Caco-2 (cell line): Measurements from ENCODE around the gene GNAQ. TPM values are rescaled to one million over a fixed set of nuclear protein-coding genes. Genes with fewer than 3 reads are reported as not detected.

Experiments used
- BruUV-seq: library from RNA; stranded (reverse); fragments of 400-500 nt; replicated peaks from 2 replicates; lab custom pipeline; 2021; lab: Mats Ljungman, UMichigan
- CTCF ChIA-PET: fragments of 300-600 bp; sonication (Branson Sonifier 250); formaldehyde crosslinking; loops from one replicate; lab custom pipeline; 2022; ENCODE audit warnings: antibody characterized with exemption; lab: Charles Lee
- POLR2A ChIA-PET: fragments of 300-600 bp; sonication (Branson Sonifier 250); formaldehyde crosslinking; loops from one replicate; lab custom pipeline; 2022; ENCODE audit warnings: antibody characterized with exemption; lab: Charles Lee
- DNase-seq, 2 experiments: peaks; one replicate each; pipeline versions ENCODE4 v3.0.0 to v3.0.0-alpha.2; 2020 to 2022
- H3K27me3 ChIP-seq: replicated peaks from 2 replicates; pipeline ENCODE4 v1.6.0; 2011; ENCODE audit warnings: low read length; ENCODE audit not compliant: control insufficient read depth, insufficient read depth
- H3K36me3 ChIP-seq: 2 replicates; pipeline ENCODE4 v1.5.1; 2011; ENCODE audit warnings: low read length; ENCODE audit not compliant: control insufficient read depth, insufficient read depth
- H3K4me1 ChIP-seq: fragments of 250-450 bp; sonication (Bioruptor Pico); 2 replicates; pipeline ENCODE4 v1.5.1; 2020; ENCODE audit warnings: mild to moderate bottlenecking
- H3K4me3 ChIP-seq: 2 replicates; pipeline ENCODE4 v1.5.1; 2011; ENCODE audit warnings: low read depth, mild to moderate bottlenecking, control low read depth, low read length
- H3K9me3 ChIP-seq: fragments of 250-450 bp; sonication (Bioruptor Pico); 2 replicates; pipeline ENCODE4 v1.5.1; 2020; ENCODE audit warnings: mild to moderate bottlenecking, moderate library complexity
- H3K27ac Mint-ChIP-seq: one replicate; pipeline ENCODE4 v1.8.0; 2022; ENCODE audit warnings: mixed read lengths; ENCODE audit not compliant: unreplicated experiment
- H3K27me3 Mint-ChIP-seq: one replicate; pipeline ENCODE4 v1.8.0; 2022; ENCODE audit warnings: mixed read lengths; ENCODE audit not compliant: insufficient read depth, unreplicated experiment
- H3K36me3 Mint-ChIP-seq: one replicate; pipeline ENCODE4 v1.8.0; 2022; ENCODE audit warnings: mild to moderate bottlenecking, mixed read lengths; ENCODE audit not compliant: insufficient read depth, unreplicated experiment
- H3K4me1 Mint-ChIP-seq: one replicate; pipeline ENCODE4 v1.8.0; 2022; ENCODE audit warnings: low read depth, mixed read lengths; ENCODE audit not compliant: unreplicated experiment
- H3K4me3 Mint-ChIP-seq: one replicate; pipeline ENCODE4 v1.8.0; 2022; ENCODE audit warnings: mild to moderate bottlenecking, moderate library complexity, mixed read lengths; ENCODE audit not compliant: unreplicated experiment
- H3K9me3 Mint-ChIP-seq: one replicate; pipeline ENCODE4 v1.8.0; 2022; ENCODE audit warnings: mixed read lengths; ENCODE audit not compliant: unreplicated experiment
- intact Hi-C: fragments of 100-400 bp; cut with micrococcal nuclease; formaldehyde crosslinking; loops from one replicate; pipeline ENCODE4 v1.10.0; 2022; ENCODE audit not compliant: unreplicated experiment
- total RNA-seq: library from RNA; stranded (reverse); gene quantifications from 2 replicates; pipeline ENCODE4 v1.2.3, GENCODE V29; 2022
- TF ChIP-seq, protein P1 (sequence below), 2 experiments: fragments of 200-600 bp in 1 of 2; IDR thresholded peaks; 1 replicate in 1 of 2; 2 replicates in 1 of 2; pipeline versions ENCODE4 v1.5.1 to v1.8.0; 2011 to 2022; ENCODE audit warnings: antibody characterized with exemption in 1 of 2, control low read depth in 1 of 2, inconsistent platforms in 1 of 2, low read depth in 1 of 2, low read length in 1 of 2, mild to moderate bottlenecking in 1 of 2, moderate library complexity in 1 of 2; ENCODE audit not compliant: insufficient read depth in 1 of 2, severe bottlenecking in 1 of 2, unreplicated experiment in 1 of 2

Gene GNAQ
- total RNA-seq, 1 experiment from 2014 or later = 10.1 TPM

DNA sequence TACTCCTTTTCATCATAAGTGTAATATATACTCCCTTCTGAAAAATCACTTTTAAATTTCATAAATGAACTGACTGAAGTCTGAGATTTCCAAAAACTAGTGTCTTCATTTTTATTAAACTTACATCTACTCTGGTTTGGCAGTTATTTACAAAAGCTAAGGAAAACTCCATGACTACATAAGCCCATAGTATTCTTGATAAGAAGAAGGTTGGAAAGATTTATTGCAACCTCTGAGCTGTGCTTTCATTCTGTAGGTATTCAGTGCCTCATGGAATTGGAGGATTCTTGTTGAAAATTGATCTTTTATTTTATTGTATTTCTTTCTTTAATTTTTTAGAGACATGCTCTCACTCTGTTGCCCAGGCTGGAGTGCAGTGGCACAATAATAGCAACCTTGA, 41.7 kb downstream of the GNAQ start:
- BruUV-seq = no TSS peak
- DNase-seq = no peak
- CTCF ChIA-PET = no interaction called here
- Mint-ChIP-seq H3K27me3 (no peaks in the 10 kb centered on the region), H3K9me3 (no peaks in the 10 kb centered on the region), H3K4me1 (no peaks in the 10 kb centered on the region), H3K4me3 (no peak overlapping the region), H3K36me3 (no peaks in the 10 kb centered on the region), H3K27ac (no peak overlapping the region)
- TF ChIP-seq, protein P1, sequence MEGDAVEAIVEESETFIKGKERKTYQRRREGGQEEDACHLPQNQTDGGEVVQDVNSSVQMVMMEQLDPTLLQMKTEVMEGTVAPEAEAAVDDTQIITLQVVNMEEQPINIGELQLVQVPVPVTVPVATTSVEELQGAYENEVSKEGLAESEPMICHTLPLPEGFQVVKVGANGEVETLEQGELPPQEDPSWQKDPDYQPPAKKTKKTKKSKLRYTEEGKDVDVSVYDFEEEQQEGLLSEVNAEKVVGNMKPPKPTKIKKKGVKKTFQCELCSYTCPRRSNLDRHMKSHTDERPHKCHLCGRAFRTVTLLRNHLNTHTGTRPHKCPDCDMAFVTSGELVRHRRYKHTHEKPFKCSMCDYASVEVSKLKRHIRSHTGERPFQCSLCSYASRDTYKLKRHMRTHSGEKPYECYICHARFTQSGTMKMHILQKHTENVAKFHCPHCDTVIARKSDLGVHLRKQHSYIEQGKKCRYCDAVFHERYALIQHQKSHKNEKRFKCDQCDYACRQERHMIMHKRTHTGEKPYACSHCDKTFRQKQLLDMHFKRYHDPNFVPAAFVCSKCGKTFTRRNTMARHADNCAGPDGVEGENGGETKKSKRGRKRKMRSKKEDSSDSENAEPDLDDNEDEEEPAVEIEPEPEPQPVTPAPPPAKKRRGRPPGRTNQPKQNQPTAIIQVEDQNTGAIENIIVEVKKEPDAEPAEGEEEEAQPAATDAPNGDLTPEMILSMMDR (IDR thresholded peaks at IDR 0.05; ENCODE audit: insufficient read depth in 1 of 2, low read depth in 1 of 2, low read length in 1 of 2, severe bottlenecking in 1 of 2, unreplicated experiment in 1 of 2) = no peak
- intact Hi-C loops = no loop called here
- Histone ChIP-seq H3K36me3 (no peaks in the 10 kb centered on the region), H3K9me3 (no peaks in the 10 kb centered on the region), H3K27me3 (no peaks in the 10 kb centered on the region), H3K4me1 (no peaks in the 10 kb centered on the region), H3K4me3 (no peak overlapping the region)
- POLR2A ChIA-PET = no interaction called here

DNA sequence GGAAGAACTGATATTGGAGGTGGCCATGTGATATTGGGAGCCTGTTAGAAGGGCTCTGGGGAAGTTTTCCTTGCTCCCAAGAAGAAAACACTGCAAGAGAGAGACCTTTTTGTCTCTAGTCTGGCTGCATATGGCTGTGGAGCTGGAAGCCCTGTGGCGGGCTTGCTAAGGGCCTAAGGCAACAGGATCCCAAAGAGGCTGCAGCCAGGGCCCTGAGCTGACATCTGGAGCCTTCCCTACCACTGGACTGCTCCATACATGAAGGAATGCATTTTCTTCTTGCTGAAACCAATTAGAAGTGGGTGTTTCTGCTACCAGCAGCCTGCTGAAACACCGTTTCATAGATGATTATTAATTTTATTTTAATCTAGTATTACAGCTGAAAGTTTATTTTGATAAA, 42.2 kb downstream of the GNAQ start:
- no peak overlapping the region for H3K27ac Mint-ChIP-seq
- H3K36me3 Mint-ChIP-seq = no peaks in the 10 kb centered on the region
- H3K4me3 Mint-ChIP-seq = no peak overlapping the region
- intact Hi-C loops = no loop called here
- no peaks in the 10 kb centered on the region for H3K9me3 Mint-ChIP-seq
- no peaks in the 10 kb centered on the region for H3K27me3 Mint-ChIP-seq
- Histone ChIP-seq H3K36me3 (no peaks in the 10 kb centered on the region), H3K9me3 (no peaks in the 10 kb centered on the region), H3K27me3 (no peaks in the 10 kb centered on the region), H3K4me1 (no peaks in the 10 kb centered on the region), H3K4me3 (no peak overlapping the region)
- TF ChIP-seq, protein P1 (IDR thresholded peaks at IDR 0.05; ENCODE audit: insufficient read depth in 1 of 2, low read depth in 1 of 2, low read length in 1 of 2, severe bottlenecking in 1 of 2, unreplicated experiment in 1 of 2) = no peak
- BruUV-seq = no TSS peak
- ChIA-PET CTCF (no interaction called here), POLR2A (no interaction called here)
- DNase-seq = no peak
- no peaks in the 10 kb centered on the region for H3K4me1 Mint-ChIP-seq

GRCh38 chr9:77988630-77989029, 43.0 kb downstream of the GNAQ start:
- Histone ChIP-seq H3K9me3 (no peaks in the 10 kb centered on the region), H3K27me3 (no peaks in the 10 kb centered on the region), H3K36me3 (no peaks in the 10 kb centered on the region), H3K4me3 (no peak overlapping the region), H3K4me1 (no peaks in the 10 kb centered on the region)
- no peak for DNase-seq
- no peak overlapping the region for H3K27ac Mint-ChIP-seq
- H3K9me3 Mint-ChIP-seq = no peaks in the 10 kb centered on the region
- TF ChIP-seq, protein P1 (IDR thresholded peaks at IDR 0.05; ENCODE audit: insufficient read depth in 1 of 2, low read depth in 1 of 2, low read length in 1 of 2, severe bottlenecking in 1 of 2, unreplicated experiment in 1 of 2) = no peak
- BruUV-seq = no TSS peak
- H3K4me3 Mint-ChIP-seq = no peak overlapping the region
- H3K27me3 Mint-ChIP-seq = no peaks in the 10 kb centered on the region
- CTCF ChIA-PET = no interaction called here
- H3K36me3 Mint-ChIP-seq = no peaks in the 10 kb centered on the region
- H3K4me1 Mint-ChIP-seq = no peaks in the 10 kb centered on the region
- POLR2A ChIA-PET = no interaction called here
- intact Hi-C loops = no loop called here
